Dendritic cell treated with granulocyte-macrophage colony-stimulating factor and Interleukin-4, amounts not matched to agents 40 ng/mL and 50 ng/mL, for 4 days (primary cell): ENCODE results near the gene DUSP22.

Experiments used
- H3K27ac Mint-ChIP-seq: one replicate; pipeline ENCODE4 v1.8.0; 2022; ENCODE audit warnings: mild to moderate bottlenecking, mixed read lengths
- H3K27me3 Mint-ChIP-seq: one replicate; pipeline ENCODE4 v1.8.0; 2022; ENCODE audit warnings: mild to moderate bottlenecking, mixed read lengths
- H3K36me3 Mint-ChIP-seq: one replicate; pipeline ENCODE4 v1.8.0; 2022; ENCODE audit warnings: low read depth, mixed read lengths
- H3K4me1 Mint-ChIP-seq: one replicate; pipeline ENCODE4 v1.8.0; 2022; ENCODE audit warnings: low read depth, mixed read lengths
- H3K4me3 Mint-ChIP-seq: one replicate; pipeline ENCODE4 v1.8.0; 2022; ENCODE audit warnings: mild to moderate bottlenecking, moderate library complexity, mixed read lengths
- H3K9me3 Mint-ChIP-seq: one replicate; pipeline ENCODE4 v1.8.0; 2022; ENCODE audit warnings: mixed read lengths
- intact Hi-C: fragments of 100-400 bp; cut with micrococcal nuclease; formaldehyde crosslinking; loops from one replicate; pipeline ENCODE4 v1.15.0; 2022

Gene DUSP22

DNA sequence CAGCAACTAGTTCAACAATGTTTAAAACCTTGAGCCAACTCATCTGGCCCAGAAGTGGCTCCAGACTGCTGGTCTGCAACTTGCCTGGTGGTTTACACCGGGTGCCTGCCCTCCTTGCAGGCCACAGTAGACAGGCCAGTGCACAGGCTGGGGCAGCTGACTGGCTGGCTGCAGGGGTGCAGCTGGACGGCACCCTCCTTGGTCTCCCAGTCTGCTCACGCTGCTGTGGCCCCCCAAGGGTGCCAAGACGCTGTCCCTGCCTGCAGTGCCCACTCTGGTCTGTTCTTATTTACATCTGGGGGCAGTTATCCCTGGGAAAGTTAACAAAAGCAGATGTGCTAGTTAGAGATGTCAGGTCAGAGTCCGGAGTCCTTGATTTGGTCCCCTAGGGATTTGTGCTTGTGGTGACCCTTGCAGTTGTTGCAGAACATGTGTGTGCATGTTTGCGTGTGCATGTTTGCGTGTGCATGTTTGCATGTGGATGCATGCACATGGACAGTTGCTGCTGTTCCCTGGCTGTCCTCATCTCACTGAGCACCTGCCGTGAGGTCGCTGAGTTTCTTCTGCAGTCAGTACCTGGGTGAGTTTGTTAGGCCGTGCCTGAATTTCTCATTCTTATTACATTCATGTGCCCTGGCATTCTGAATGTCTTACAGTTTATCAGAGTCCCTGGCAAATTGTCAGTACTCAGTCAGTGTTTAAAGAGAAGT is 51.1 kb downstream of the DUSP22 start:
- intact Hi-C loops: no loop called here
- Mint-ChIP-seq H3K4me1 (peaks cover 79% of the 10 kb centered on the region), H3K27me3 (no peaks in the 10 kb centered on the region), H3K36me3 (peaks cover 79% of the 10 kb centered on the region), H3K4me3 (no peak overlapping the region), H3K27ac (peak overlapping the region; percentile 30), H3K9me3 (no peaks in the 10 kb centered on the region)

- Mint-ChIP-seq H3K4me3 (no peak overlapping the region), H3K9me3 (no peaks in the 10 kb centered on the region), H3K4me1 (peaks cover 79% of the 10 kb centered on the region), H3K27ac (peak overlapping the region; percentile 30), H3K27me3 (no peaks in the 10 kb centered on the region), H3K36me3 (peaks cover 87% of the 10 kb centered on the region)
- intact Hi-C loops: no loop called here
Measured at GRCh38 chr6:343960-344815, 51.9 kb downstream of the DUSP22 start.

DNA sequence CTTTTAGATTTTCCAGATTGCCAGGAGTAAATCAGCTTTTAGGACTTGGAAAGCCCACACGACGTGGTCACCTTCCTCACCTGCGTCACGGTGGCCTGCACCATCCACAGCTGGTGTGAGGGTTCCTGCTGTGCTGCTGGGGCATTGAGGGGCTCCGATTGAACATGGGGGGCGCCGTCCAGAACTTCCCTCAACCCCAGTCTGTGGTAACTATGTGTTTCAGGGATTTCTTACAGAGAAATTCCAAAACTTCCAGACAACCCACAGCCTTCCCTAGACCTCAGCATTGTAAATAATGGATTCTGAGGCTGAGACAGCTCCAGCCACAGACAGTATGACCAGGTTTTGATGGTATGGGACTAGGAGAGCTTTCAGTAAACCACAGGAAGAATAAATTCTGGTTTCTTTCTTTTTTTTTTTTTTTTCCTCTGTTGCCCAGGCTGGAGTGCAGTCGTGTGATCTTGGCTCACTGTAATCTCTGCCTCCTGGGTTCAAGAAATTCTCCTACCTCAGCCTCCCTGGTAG is 52.6 kb downstream of the DUSP22 start:
- no peaks in the 10 kb centered on the region for H3K27me3 Mint-ChIP-seq
- no peaks in the 10 kb centered on the region for H3K9me3 Mint-ChIP-seq
- no peak overlapping the region for H3K4me3 Mint-ChIP-seq
- H3K27ac Mint-ChIP-seq: peak overlapping the region; percentile 30
- intact Hi-C loops: no loop called here
- H3K4me1 Mint-ChIP-seq: peaks cover 78% of the 10 kb centered on the region
- H3K36me3 Mint-ChIP-seq: peaks cover 89% of the 10 kb centered on the region

- H3K27me3 Mint-ChIP-seq: no peaks in the 10 kb centered on the region
- H3K4me3 Mint-ChIP-seq: no peak overlapping the region
- intact Hi-C loops: no loop called here
Measured at GRCh38 chr6:345747-346385, 53.6 kb downstream of the DUSP22 start.

DNA sequence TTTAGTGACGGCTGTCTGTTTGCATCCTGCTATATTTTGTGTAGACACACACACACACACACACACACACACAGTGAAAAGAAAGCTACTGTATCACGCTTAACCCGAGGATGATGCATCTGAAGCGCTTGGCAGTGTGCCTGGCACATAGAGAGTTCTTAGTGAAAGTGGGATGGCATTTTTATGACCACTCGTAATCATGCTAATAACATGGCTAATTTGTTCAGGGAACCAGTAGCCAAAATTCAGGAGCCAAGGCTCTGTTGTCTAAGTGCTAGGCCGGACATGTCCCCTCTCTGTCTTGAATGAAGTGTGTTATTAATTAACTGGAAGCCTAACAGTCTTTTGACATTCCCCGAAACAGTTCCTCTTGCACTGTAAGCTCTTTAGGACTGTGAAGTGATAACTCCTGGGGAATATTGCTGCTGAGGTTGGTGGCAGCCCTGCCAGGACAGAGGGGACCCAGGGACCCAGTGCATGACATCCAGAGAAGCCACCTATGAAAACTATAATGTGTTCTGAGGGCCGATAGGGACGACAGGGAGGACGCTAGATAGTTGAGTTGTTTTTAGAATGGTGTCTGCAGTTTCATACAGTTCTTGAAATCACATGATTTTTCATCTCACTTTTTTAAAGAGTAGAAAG is 54.2 kb downstream of the DUSP22 start:
- no peaks in the 10 kb centered on the region for H3K9me3 Mint-ChIP-seq
- H3K27ac Mint-ChIP-seq: peak overlapping the region; percentile 4
- peaks cover 73% of the 10 kb centered on the region for H3K4me1 Mint-ChIP-seq
- H3K4me3 Mint-ChIP-seq: no peak overlapping the region
- H3K27me3 Mint-ChIP-seq: no peaks in the 10 kb centered on the region
- intact Hi-C loops: no loop called here
- H3K36me3 Mint-ChIP-seq: peaks cover 92% of the 10 kb centered on the region

More at GRCh38 chr6:345747-346385, 53.6 kb downstream of the DUSP22 start:
- peaks cover 74% of the 10 kb centered on the region for H3K4me1 Mint-ChIP-seq
- peaks cover 89% of the 10 kb centered on the region for H3K36me3 Mint-ChIP-seq
- no peak overlapping the region for H3K27ac Mint-ChIP-seq
- H3K9me3 Mint-ChIP-seq: no peaks in the 10 kb centered on the region

- no peak overlapping the region for H3K27ac Mint-ChIP-seq
- intact Hi-C loops: no loop called here
- no peaks in the 10 kb centered on the region for H3K9me3 Mint-ChIP-seq
- H3K4me1 Mint-ChIP-seq: peaks cover 71% of the 10 kb centered on the region
- H3K36me3 Mint-ChIP-seq: peaks cover 92% of the 10 kb centered on the region
- no peak overlapping the region for H3K4me3 Mint-ChIP-seq
- no peaks in the 10 kb centered on the region for H3K27me3 Mint-ChIP-seq
Measured at GRCh38 chr6:347232-347631, 54.9 kb downstream of the DUSP22 start.

GRCh38 chr6:347951-348859 is 55.9 kb downstream of the DUSP22 start:
- Mint-ChIP-seq H3K9me3 (no peaks in the 10 kb centered on the region), H3K27me3 (no peaks in the 10 kb centered on the region), H3K4me3 (no peak overlapping the region), H3K36me3 (peaks cover 92% of the 10 kb centered on the region), H3K4me1 (peaks cover 67% of the 10 kb centered on the region), H3K27ac (no peak overlapping the region)
- intact Hi-C loops: no loop called here

- Mint-ChIP-seq H3K4me1 (peaks cover 67% of the 10 kb centered on the region), H3K4me3 (no peak overlapping the region), H3K9me3 (no peaks in the 10 kb centered on the region), H3K27me3 (no peaks in the 10 kb centered on the region), H3K36me3 (peaks cover 92% of the 10 kb centered on the region), H3K27ac (no peak overlapping the region)
- intact Hi-C loops: no loop called here
Measured at GRCh38 chr6:348860-349396, 56.6 kb downstream of the DUSP22 start.

DNA sequence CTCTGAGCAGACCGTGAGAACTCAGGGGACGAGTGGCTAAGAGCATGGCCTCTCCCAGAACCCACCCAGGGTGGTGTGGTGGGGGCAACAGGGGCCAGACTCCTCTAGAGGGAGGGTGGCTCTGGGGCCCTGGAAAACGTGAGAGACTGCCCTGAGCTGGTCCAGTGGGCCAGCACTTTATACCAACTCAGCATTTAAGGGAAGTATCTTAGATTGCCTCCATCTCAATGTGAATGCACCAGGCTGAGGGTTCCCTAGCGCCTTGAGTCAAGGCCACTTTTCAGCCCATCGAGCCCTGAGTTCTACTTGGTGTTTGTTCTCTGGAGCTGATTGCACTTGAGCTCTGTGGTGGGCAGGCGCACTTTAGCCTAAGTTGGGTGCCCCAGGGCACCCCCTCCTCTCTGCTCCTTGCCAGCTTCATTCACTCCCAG is 57.2 kb downstream of the DUSP22 start:
- no peaks in the 10 kb centered on the region for H3K9me3 Mint-ChIP-seq
- peaks cover 67% of the 10 kb centered on the region for H3K4me1 Mint-ChIP-seq
- H3K36me3 Mint-ChIP-seq: peaks cover 89% of the 10 kb centered on the region
- H3K27me3 Mint-ChIP-seq: no peaks in the 10 kb centered on the region
- no peak overlapping the region for H3K27ac Mint-ChIP-seq
- intact Hi-C loops: no loop called here
- no peak overlapping the region for H3K4me3 Mint-ChIP-seq

DNA sequence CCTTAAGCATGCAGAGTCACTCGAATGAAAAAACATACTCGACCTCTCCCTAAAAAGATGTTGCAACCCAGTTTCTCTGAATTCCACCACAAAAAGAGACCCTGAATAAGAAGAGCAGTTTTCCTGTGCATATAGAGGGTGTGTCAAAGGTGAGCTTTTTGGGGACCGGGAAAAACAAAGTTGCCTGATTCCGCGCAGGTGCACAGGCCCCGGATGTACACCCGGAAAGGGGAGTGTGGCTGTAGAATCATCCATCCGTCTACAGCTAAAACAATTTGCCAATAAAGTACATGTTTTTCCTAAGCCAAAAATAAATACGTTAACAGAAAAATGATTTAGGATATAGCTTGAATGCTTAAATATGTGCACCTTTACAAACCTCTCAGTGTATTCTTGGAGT is 58.1 kb downstream of the DUSP22 start:
- no peaks in the 10 kb centered on the region for H3K9me3 Mint-ChIP-seq
- no peak overlapping the region for H3K4me3 Mint-ChIP-seq
- H3K4me1 Mint-ChIP-seq: peaks cover 71% of the 10 kb centered on the region
- intact Hi-C loops: no loop called here
- no peak overlapping the region for H3K27ac Mint-ChIP-seq
- H3K27me3 Mint-ChIP-seq: no peaks in the 10 kb centered on the region
- peaks cover 86% of the 10 kb centered on the region for H3K36me3 Mint-ChIP-seq

- no peak overlapping the region for H3K4me3 Mint-ChIP-seq
- H3K36me3 Mint-ChIP-seq: peaks cover 80% of the 10 kb centered on the region
- peak overlapping the region; percentile 40 for H3K27ac Mint-ChIP-seq
- H3K27me3 Mint-ChIP-seq: no peaks in the 10 kb centered on the region
- intact Hi-C loops: no loop called here
- peaks cover 74% of the 10 kb centered on the region for H3K4me1 Mint-ChIP-seq
- H3K9me3 Mint-ChIP-seq: no peaks in the 10 kb centered on the region
Measured at GRCh38 chr6:351011-351866, 59.0 kb downstream of the DUSP22 start.

GRCh38 chr6:351867-352289 is 59.6 kb downstream of the DUSP22 start:
- Mint-ChIP-seq H3K4me1 (peaks cover 74% of the 10 kb centered on the region), H3K27ac (peak overlapping the region; percentile 40), H3K9me3 (no peaks in the 10 kb centered on the region), H3K36me3 (peaks cover 75% of the 10 kb centered on the region), H3K4me3 (no peak overlapping the region), H3K27me3 (no peaks in the 10 kb centered on the region)
- intact Hi-C loops: no loop called here
